Mesothelial cell of epicardium (in vitro differentiated cells): ENCODE results near the gene SLC2A4RG. TPM values are rescaled to one million over a fixed set of nuclear protein-coding genes. Genes with fewer than 3 reads are reported as not detected.

Source experiments
- DNase-seq, 2 experiments: peaks; one replicate each; pipeline ENCODE4 v3.0.0; 2021; ENCODE audit warnings: low spot score in 2 of 2; ENCODE audit not compliant: unreplicated experiment in 2 of 2
- H3K27ac Mint-ChIP-seq: 2 replicates; pipeline ENCODE4 v1.8.0; 2021; ENCODE audit warnings: mixed read lengths
- H3K27me3 Mint-ChIP-seq: 2 replicates; pipeline ENCODE4 v1.8.0; 2021; ENCODE audit warnings: low read depth, mixed read lengths
- H3K36me3 Mint-ChIP-seq: 2 replicates; pipeline ENCODE4 v1.8.0; 2021; ENCODE audit warnings: mixed read lengths
- H3K4me1 Mint-ChIP-seq: 2 replicates; pipeline ENCODE4 v1.8.0; 2021; ENCODE audit warnings: mixed read lengths
- H3K4me3 Mint-ChIP-seq: 2 replicates; pipeline ENCODE4 v1.8.0; 2021; ENCODE audit warnings: mild to moderate bottlenecking, moderate library complexity, mixed read lengths
- H3K9me3 Mint-ChIP-seq: 2 replicates; pipeline ENCODE4 v1.8.0; 2021; ENCODE audit warnings: mixed read lengths
- CTCF ChIP-seq: fragments of 200-600 bp; sonication (generic); IDR thresholded peaks from one replicate; pipeline ENCODE4 v1.5.0; 2021; ENCODE audit warnings: antibody characterized with exemption; ENCODE audit not compliant: unreplicated experiment
- total RNA-seq: library from RNA; stranded (reverse); gene quantifications from 3 replicates; pipeline ENCODE4 v1.2.1, GENCODE V29; 2021

The SLC2A4RG gene
- total RNA-seq, 1 donor from 2014 or later: 122 TPM

GRCh38 chr20:63777614-63778013 lies 38.0 kb downstream of the SLC2A4RG start:
- no peak for DNase-seq
- H3K4me1 Mint-ChIP-seq: peaks cover 10% of the 10 kb centered on the region
- H3K27me3 Mint-ChIP-seq: no peaks in the 10 kb centered on the region
- TF ChIP-seq CTCF: no peak
- H3K4me3 Mint-ChIP-seq: no peak overlapping the region
- H3K9me3 Mint-ChIP-seq: peaks cover 6% of the 10 kb centered on the region
- H3K27ac Mint-ChIP-seq: no peak overlapping the region
- H3K36me3 Mint-ChIP-seq: peaks cover 20% of the 10 kb centered on the region

- TF ChIP-seq CTCF: no peak
- Mint-ChIP-seq H3K27ac (no peak overlapping the region), H3K27me3 (no peaks in the 10 kb centered on the region), H3K4me3 (no peak overlapping the region), H3K4me1 (peaks cover 10% of the 10 kb centered on the region), H3K9me3 (peaks cover 6% of the 10 kb centered on the region), H3K36me3 (peaks cover 20% of the 10 kb centered on the region)
- no peak for DNase-seq
These were observed 38.6 kb downstream of the SLC2A4RG start for GRCh38 chr20:63778034-63778752.

GRCh38 chr20:63778857-63779256 lies 39.3 kb downstream of the SLC2A4RG start:
- DNase-seq: no peak
- H3K27ac Mint-ChIP-seq: no peak overlapping the region
- H3K4me1 Mint-ChIP-seq: peaks cover 10% of the 10 kb centered on the region
- H3K9me3 Mint-ChIP-seq: peaks cover 6% of the 10 kb centered on the region
- H3K27me3 Mint-ChIP-seq: no peaks in the 10 kb centered on the region
- H3K36me3 Mint-ChIP-seq: peaks cover 20% of the 10 kb centered on the region
- no peak for TF ChIP-seq CTCF
- no peak overlapping the region for H3K4me3 Mint-ChIP-seq

DNA sequence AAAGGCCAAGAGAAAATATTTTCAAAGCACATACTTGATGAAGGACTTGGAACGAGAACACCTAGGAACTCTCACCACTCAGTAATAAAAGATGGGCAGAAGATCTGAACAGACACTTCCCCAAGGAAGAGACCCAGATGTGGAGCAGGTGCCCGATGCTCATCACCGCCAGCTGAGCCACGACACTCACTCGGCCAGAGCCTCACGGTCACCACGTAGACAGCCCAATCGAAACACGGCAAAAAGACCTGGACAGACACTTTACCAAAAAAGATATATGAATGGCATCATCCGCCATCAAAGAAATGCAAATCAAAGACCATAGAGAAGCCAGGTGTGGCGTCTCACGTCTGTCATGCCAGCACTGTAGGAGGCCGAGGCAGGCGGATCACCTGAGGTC lies 41.6 kb downstream of the SLC2A4RG start:
- Mint-ChIP-seq H3K4me1 (no peaks in the 10 kb centered on the region), H3K4me3 (no peak overlapping the region), H3K36me3 (peaks cover 17% of the 10 kb centered on the region), H3K27ac (no peak overlapping the region), H3K9me3 (peaks cover 6% of the 10 kb centered on the region), H3K27me3 (no peaks in the 10 kb centered on the region)
- TF ChIP-seq CTCF: no peak
- DNase-seq: no peak

- H3K4me3 Mint-ChIP-seq: no peak overlapping the region
- no peak for DNase-seq
- TF ChIP-seq CTCF: no peak
- peaks cover 6% of the 10 kb centered on the region for H3K9me3 Mint-ChIP-seq
- no peak overlapping the region for H3K27ac Mint-ChIP-seq
- no peaks in the 10 kb centered on the region for H3K27me3 Mint-ChIP-seq
- H3K36me3 Mint-ChIP-seq: peaks cover 13% of the 10 kb centered on the region
- H3K4me1 Mint-ChIP-seq: no peaks in the 10 kb centered on the region
These were observed 42.5 kb downstream of the SLC2A4RG start for GRCh38 chr20:63782051-63782471.

DNA sequence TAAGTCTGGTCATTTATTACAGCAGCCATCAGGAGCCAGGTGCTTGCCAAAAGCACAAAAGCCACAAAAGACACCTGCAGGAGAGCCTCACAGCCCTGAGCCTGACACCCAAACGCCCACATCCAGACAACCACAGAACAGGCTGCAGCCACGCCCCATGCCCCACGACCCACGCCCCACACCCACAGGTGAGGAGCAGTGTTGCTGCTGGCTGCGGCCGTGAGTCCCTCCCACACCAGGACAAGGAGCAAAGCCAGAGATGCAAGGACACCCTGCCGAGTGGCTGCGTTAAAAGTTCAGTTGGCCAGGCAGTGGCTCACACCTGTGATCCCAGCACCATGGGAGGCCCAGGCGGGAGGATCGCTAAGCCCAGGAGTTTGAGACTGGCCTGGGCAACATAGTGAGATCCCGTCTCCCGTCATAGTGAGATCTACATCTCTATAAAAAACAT lies 43.0 kb downstream of the SLC2A4RG start:
- Mint-ChIP-seq H3K4me3 (no peak overlapping the region), H3K9me3 (peaks cover 2% of the 10 kb centered on the region), H3K27me3 (no peaks in the 10 kb centered on the region), H3K36me3 (peaks cover 8% of the 10 kb centered on the region), H3K27ac (no peak overlapping the region), H3K4me1 (no peaks in the 10 kb centered on the region)
- DNase-seq: no peak
- TF ChIP-seq CTCF: no peak
